HFFc6 (cell line): ENCODE measurements around the gene CDKL1. TPM values are rescaled to one million over a fixed set of nuclear protein-coding genes. Genes with fewer than 3 reads are reported as not detected.

Experiments
- DNase-seq: peaks from one replicate; pipeline ENCODE4 v3.0.0-alpha.2; 2018
- H3K27ac Mint-ChIP-seq: 2 replicates; pipeline ENCODE4 v1.8.0; 2020; ENCODE audit warnings: mild to moderate bottlenecking, mixed read lengths
- H3K27me3 Mint-ChIP-seq: 2 replicates; pipeline ENCODE4 v1.8.0; 2021; ENCODE audit warnings: mild to moderate bottlenecking, moderate library complexity, mixed read lengths; ENCODE audit not compliant: insufficient read depth
- H3K36me3 Mint-ChIP-seq: 2 replicates; pipeline ENCODE4 v1.8.0; 2021; ENCODE audit warnings: low read depth, mixed read lengths
- H3K4me1 Mint-ChIP-seq: 2 replicates; pipeline ENCODE4 v1.8.0; 2020; ENCODE audit warnings: low read depth, mixed read lengths
- H3K4me3 Mint-ChIP-seq: 2 replicates; pipeline ENCODE4 v1.8.0; 2020; ENCODE audit warnings: mild to moderate bottlenecking, moderate library complexity, mixed read lengths
- H3K9me3 Mint-ChIP-seq: 2 replicates; pipeline ENCODE4 v1.8.0; 2020; ENCODE audit warnings: mild to moderate bottlenecking, mixed read lengths
- total RNA-seq, 6 experiments: library from RNA; stranded (reverse); fragmentation: NEBNext Ultra II Directional; extraction: Animal tissue kit (Norgen Biotek cat#: 25700); gene quantifications; 2 replicates in 1 of 6; 3 replicates in 5 of 6; pipeline ENCODE4 v1.2.3, GENCODE V29; 2021
- TF ChIP-seq, protein P1 (sequence below): fragments of 200-600 bp; sonication (generic); IDR thresholded peaks from 2 replicates; pipeline ENCODE4 v1.5.0; 2021; ENCODE audit warnings: antibody characterized with exemption, mild to moderate bottlenecking

The CDKL1 gene
- total RNA-seq, 6 experiments from 2014 or later = 4.4 to 8.0 (median 6.2) TPM

DNA sequence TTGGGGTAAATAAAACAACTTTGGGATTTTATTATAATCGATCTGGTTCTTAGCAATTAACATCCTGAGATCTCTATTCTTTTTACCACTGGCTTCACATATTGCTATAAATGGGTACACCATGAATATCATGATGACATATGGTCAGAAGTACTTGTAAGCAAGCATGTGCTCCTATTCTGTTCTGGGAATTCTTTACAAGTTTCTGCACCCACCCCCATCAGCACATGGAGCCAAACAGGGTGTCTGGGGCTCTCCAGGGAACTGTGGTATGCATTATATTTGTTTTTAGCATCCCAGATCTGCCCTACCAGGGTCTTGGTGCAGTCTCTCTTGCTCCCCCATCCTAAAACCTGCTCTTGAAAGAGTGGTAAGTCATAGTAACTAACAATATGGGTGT lies 53.2 kb downstream of the CDKL1 start:
- no peaks in the 10 kb centered on the region for H3K9me3 Mint-ChIP-seq
- no peak for DNase-seq
- H3K36me3 Mint-ChIP-seq = no peaks in the 10 kb centered on the region; the same call in 1 of the 2 replicates
- no peaks in the 10 kb centered on the region; the same call in 1 of the 2 replicates for H3K27me3 Mint-ChIP-seq
- H3K4me1 Mint-ChIP-seq = peaks cover 67% of the 10 kb centered on the region
- H3K4me3 Mint-ChIP-seq = no peak overlapping the region
- no peak overlapping the region; the same call in 1 of the 2 replicates for H3K27ac Mint-ChIP-seq
- TF ChIP-seq, protein P1, sequence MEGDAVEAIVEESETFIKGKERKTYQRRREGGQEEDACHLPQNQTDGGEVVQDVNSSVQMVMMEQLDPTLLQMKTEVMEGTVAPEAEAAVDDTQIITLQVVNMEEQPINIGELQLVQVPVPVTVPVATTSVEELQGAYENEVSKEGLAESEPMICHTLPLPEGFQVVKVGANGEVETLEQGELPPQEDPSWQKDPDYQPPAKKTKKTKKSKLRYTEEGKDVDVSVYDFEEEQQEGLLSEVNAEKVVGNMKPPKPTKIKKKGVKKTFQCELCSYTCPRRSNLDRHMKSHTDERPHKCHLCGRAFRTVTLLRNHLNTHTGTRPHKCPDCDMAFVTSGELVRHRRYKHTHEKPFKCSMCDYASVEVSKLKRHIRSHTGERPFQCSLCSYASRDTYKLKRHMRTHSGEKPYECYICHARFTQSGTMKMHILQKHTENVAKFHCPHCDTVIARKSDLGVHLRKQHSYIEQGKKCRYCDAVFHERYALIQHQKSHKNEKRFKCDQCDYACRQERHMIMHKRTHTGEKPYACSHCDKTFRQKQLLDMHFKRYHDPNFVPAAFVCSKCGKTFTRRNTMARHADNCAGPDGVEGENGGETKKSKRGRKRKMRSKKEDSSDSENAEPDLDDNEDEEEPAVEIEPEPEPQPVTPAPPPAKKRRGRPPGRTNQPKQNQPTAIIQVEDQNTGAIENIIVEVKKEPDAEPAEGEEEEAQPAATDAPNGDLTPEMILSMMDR = no peak

DNA sequence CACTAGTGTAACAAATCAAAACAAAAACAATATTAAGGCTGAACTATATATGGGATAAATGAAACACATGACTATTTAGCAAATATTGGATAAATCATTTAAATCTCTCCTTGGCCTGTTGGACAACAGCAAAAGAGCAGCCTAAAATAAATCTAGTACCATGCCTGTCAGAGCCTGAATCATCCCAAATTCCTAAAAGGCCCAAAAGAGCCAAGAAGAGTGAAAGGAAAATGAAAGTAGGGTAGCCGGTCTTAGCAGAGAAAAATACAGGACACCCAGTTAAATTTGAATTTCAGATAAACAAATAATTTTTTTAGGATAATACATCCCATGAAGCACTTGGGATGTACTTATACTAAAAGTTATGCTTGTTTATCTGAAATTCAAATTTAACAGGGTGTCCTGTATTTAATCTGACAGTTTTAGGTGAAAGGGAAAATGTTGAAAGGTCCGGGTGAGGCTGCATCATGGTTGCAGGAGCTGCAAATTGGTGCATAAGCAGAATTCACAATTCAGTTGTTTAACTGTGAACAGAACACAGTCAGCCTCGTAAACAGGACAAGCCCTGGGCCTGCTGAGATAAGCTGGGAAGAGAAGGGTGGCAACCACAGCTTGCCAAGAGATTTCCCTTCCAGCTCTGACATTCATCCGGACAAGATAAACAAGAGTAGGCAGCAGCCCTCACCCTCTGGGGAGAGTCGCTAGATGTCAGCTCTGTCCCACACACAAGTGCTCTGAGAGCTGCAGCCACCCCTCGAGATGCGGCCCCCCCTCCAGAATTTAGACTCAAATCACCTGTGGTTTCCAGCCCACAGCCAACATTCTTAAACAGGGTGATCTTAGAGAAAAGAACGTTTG lies 54.2 kb downstream of the CDKL1 start:
- Mint-ChIP-seq H3K27me3 (no peaks in the 10 kb centered on the region; the same call in 1 of the 2 replicates), H3K36me3 (no peaks in the 10 kb centered on the region), H3K4me3 (peak overlapping the region; percentile 84), H3K4me1 (peaks cover 57% of the 10 kb centered on the region), H3K27ac (peak overlapping the region; percentile 82), H3K9me3 (no peaks in the 10 kb centered on the region)
- TF ChIP-seq, protein P1 = peak; percentile 49; the same call in 1 of the 2 replicates
- DNase-seq = peak; percentile 74

DNA sequence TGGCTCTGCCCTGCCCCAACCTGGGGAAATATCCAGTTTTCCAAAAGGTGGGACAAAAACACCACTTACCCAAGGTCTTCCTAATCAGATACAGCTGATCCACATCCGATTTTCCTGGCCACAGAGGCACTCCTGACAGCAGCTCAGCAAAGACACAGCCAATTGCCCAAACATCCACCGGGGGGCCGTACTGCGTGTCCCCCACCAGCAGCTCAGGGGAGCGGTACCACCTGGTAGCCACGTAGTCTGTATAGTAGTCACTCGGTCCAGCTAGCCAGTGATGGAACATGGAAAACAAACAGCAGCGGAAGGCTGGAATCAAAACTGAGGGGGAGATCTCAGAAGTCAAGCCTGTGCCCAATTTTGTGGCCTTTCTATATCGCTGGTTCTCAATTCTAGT lies 55.7 kb downstream of the CDKL1 start:
- DNase-seq = no peak
- Mint-ChIP-seq H3K9me3 (no peaks in the 10 kb centered on the region), H3K27me3 (no peaks in the 10 kb centered on the region; the same call in 1 of the 2 replicates), H3K36me3 (no peaks in the 10 kb centered on the region), H3K4me1 (peaks cover 54% of the 10 kb centered on the region), H3K4me3 (peak overlapping the region; percentile 4; the same call in 1 of the 2 replicates), H3K27ac (no peak overlapping the region)
- TF ChIP-seq, protein P1 = peak; percentile 53

DNA sequence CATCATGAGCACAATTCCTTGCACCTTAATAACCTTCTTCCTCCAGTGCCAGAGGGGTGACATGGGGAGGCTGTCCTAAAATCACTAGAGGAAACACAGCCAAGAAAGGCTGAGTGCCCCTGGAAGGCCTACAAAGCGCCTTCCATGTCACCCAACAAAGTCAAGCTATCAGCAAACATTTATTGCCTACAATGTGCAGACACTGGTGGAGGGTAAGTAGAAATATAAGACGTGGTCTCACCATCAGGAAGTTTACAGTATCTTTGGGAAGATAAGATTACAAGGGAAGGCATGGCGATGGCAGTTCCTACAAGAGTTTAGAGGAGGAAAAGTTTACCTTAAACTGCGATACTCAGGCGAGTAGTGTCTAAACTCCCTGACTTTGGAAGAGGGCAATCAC lies 56.6 kb downstream of the CDKL1 start:
- TF ChIP-seq, protein P1 = no peak
- Mint-ChIP-seq H3K27me3 (no peaks in the 10 kb centered on the region; the same call in 1 of the 2 replicates), H3K4me3 (no peak overlapping the region), H3K9me3 (no peaks in the 10 kb centered on the region), H3K4me1 (peaks cover 53% of the 10 kb centered on the region), H3K27ac (no peak overlapping the region), H3K36me3 (no peaks in the 10 kb centered on the region)
- no peak for DNase-seq

DNA sequence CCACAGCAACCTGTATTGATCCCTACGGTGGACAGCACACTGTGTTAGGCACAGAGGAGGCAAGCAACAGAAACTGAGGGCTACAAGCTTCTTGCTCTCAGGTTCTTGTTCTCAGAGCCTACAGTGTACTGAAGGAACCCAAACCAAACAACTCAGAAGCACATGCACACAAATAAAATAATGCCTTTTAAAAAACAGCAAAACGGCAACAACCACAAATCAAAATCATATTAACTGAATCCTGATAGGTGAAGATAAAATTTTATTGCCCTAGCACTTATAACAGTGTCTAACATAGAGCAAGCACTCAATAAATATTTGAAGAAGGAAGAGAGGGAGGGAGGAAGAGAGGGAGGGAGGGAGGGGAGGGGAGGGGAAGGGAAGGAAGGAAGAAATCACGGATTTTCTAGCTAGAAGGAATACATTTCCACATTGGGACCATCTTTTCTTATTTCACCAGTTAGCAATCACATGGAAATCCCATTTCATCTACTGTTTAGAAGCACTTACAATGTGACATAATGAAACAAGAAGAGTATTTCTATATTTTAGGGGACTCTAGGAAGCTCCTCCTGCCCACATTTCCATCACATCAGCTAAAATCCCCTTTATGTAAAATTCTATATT lies 57.4 kb downstream of the CDKL1 start:
- no peak for DNase-seq
- TF ChIP-seq, protein P1 = no peak
- Mint-ChIP-seq H3K4me3 (no peak overlapping the region), H3K36me3 (no peaks in the 10 kb centered on the region), H3K27me3 (no peaks in the 10 kb centered on the region; the same call in 1 of the 2 replicates), H3K9me3 (no peaks in the 10 kb centered on the region), H3K4me1 (peaks cover 45% of the 10 kb centered on the region), H3K27ac (no peak overlapping the region)
